ENCODE data around the gene POLR1C. TPM values are rescaled to one million over a fixed set of nuclear protein-coding genes. Genes with fewer than 3 reads are reported as not detected.
"Not testable (repeated sequence)": the region's sequence is repeated elsewhere in the genome, so short reads cannot be mapped to it uniquely, and the experiment has no call there.

The POLR1C gene
- total RNA-seq, 1 donor from 2014 or later = 34.1 TPM

DNA sequence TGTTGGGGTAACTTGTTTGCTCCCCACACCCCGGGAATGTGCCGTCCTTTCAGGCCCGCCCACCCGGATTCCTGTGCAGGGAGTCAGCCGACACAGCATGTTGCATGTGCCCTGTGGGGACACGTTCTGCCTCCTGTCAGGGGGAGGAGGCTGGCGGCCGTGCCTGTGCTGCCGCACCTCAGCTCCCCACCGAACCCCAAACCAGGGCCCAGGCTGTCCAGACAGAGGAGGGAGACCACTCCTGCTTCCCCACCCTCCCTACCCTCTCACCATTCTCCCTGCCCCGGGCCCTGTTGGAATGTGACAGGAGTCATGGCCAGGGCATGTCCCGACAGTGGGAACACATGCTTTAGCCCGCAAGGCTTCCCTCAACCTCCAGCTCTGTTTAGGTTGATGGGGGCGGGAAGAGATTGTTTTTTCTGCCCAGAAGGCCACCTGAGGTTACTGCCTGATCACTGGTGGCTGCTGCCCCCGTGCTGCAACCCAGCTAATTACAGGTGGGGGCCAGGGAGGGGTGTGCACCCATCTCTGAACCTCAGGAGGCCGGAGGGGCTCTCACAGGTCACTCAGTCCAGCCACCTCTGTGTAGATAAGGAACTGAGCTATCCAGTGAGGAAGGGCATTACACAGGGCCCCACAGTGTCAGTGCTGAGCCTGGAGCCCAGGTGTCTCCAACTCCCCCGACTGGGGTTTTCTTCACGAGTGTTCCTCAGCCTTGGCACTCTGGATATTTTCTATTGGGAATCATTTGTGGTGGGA is 20.3 kb upstream of the POLR1C start:
- no peak for DNase-seq (ENCODE audit: extremely low spot score in 2 of 2)
- TF ChIP-seq, protein P1, sequence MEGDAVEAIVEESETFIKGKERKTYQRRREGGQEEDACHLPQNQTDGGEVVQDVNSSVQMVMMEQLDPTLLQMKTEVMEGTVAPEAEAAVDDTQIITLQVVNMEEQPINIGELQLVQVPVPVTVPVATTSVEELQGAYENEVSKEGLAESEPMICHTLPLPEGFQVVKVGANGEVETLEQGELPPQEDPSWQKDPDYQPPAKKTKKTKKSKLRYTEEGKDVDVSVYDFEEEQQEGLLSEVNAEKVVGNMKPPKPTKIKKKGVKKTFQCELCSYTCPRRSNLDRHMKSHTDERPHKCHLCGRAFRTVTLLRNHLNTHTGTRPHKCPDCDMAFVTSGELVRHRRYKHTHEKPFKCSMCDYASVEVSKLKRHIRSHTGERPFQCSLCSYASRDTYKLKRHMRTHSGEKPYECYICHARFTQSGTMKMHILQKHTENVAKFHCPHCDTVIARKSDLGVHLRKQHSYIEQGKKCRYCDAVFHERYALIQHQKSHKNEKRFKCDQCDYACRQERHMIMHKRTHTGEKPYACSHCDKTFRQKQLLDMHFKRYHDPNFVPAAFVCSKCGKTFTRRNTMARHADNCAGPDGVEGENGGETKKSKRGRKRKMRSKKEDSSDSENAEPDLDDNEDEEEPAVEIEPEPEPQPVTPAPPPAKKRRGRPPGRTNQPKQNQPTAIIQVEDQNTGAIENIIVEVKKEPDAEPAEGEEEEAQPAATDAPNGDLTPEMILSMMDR (IDR thresholded peaks at IDR 0.05) = peak in 1 of 3 experiments; percentile 36
- TF ChIP-seq POLR2AphosphoS5 (IDR thresholded peaks at IDR 0.05; ENCODE audit: insufficient read depth in 1 of 2, low read depth in 1 of 2) = peak in 1 of 2 donors; percentile 16
- no peak for TF ChIP-seq POLR2A (IDR thresholded peaks at IDR 0.05)
- peaks cover 0 to 26% of the 10 kb centered on the region in 2 donors for H3K36me3 ChIP-seq
- no peaks in the 10 kb centered on the region for H3K9me3 ChIP-seq
- H3K4me3 ChIP-seq = no peak overlapping the region
- intact Hi-C loops (cut with DNase I) = no loop called here
- peak overlapping the region; percentile 21 for H3K27ac ChIP-seq
- H3K4me1 ChIP-seq = peaks cover 49% of the 10 kb centered on the region
- H3K27me3 ChIP-seq = no peaks in the 10 kb centered on the region

DNA sequence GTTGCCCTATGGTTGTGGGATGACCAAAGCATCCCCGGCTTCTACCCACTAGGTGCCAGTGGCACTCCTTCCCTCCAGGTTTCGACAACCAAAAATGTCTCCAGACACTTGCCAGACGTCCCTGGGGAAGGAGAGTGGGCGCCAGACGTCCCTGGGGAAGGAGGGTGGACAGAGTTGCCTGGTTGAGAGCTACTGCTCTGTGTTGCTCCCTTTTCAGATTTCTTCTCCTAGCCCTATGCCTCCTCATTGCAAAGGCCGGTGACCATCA is 19.8 kb upstream of the POLR1C start:
- Histone ChIP-seq H3K9me3 (no peaks in the 10 kb centered on the region), H3K4me3 (no peak overlapping the region), H3K27ac (no peak overlapping the region), H3K4me1 (peaks cover 44% of the 10 kb centered on the region), H3K27me3 (no peaks in the 10 kb centered on the region), H3K36me3 (peaks cover 0 to 29% of the 10 kb centered on the region in 2 donors)
- intact Hi-C loops (cut with DNase I) = no loop called here
- no peak for TF ChIP-seq POLR2A (IDR thresholded peaks at IDR 0.05)
- no peak for TF ChIP-seq POLR2AphosphoS5 (IDR thresholded peaks at IDR 0.05; ENCODE audit: insufficient read depth in 1 of 2, low read depth in 1 of 2)
- TF ChIP-seq, protein P1 (IDR thresholded peaks at IDR 0.05) = no peak
- no peak for DNase-seq (ENCODE audit: extremely low spot score in 2 of 2)

DNA sequence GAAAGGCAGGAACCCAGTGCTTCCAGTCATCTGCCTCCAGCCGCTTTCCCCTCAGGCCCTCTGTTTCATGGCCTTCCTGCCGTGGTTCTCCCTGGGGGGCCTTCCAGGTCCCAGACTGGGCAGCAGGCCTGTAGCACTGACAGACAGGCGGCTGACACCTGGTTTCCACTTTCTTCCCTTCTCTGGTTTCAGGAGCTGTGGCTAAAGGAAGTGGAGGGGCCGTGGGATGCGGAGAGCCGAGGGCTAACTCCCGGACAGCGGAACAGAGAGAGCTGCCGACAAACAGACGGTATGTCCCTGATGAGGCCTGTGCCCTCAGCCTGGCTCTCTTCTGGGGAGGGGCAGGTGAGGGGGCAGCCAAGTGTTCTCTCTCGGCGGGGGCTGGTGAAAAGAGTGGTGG is 19.2 kb upstream of the POLR1C start:
- Histone ChIP-seq H3K9me3 (no peaks in the 10 kb centered on the region), H3K27me3 (no peaks in the 10 kb centered on the region), H3K4me3 (no peak overlapping the region), H3K36me3 (peaks cover 0 to 36% of the 10 kb centered on the region in 2 donors), H3K4me1 (peaks cover 38% of the 10 kb centered on the region), H3K27ac (no peak overlapping the region)
- TF ChIP-seq POLR2A (IDR thresholded peaks at IDR 0.05) (no peak), POLR2AphosphoS5 (IDR thresholded peaks at IDR 0.05; ENCODE audit: insufficient read depth in 1 of 2, low read depth in 1 of 2) (no peak)
- TF ChIP-seq, protein P1 (IDR thresholded peaks at IDR 0.05) = no peak
- no peak for DNase-seq (ENCODE audit: extremely low spot score in 2 of 2)
- intact Hi-C loops (cut with DNase I) = no loop called here

DNA sequence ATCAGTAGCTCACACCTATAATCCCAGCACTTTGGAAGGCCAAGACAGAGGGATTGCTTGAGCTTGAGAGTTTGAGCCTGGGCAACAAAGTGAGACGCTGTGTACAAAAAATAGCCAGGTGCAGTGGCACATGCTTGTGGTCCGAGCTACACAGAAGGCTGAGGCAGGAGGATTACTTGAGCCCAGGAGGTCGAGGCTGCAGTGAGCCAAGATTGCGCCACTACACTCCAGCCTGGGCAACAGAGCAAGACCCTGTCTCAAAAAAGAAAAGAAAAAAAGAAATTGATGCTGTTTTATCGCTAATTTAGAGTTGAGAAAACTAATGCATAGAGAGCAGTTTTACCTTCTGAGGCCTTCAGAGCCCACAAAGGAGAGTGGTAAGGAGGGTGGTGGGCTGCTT is 18.6 kb upstream of the POLR1C start:
- peaks cover 36% of the 10 kb centered on the region for H3K4me1 ChIP-seq
- H3K27me3 ChIP-seq; H3K4me3 ChIP-seq; H3K9me3 ChIP-seq; H3K27ac ChIP-seq; intact Hi-C loops (cut with DNase I); DNase-seq (ENCODE audit: extremely low spot score in 2 of 2): not testable (repeated sequence)
- H3K36me3 ChIP-seq = peaks cover 0 to 42% of the 10 kb centered on the region in 2 donors

DNA sequence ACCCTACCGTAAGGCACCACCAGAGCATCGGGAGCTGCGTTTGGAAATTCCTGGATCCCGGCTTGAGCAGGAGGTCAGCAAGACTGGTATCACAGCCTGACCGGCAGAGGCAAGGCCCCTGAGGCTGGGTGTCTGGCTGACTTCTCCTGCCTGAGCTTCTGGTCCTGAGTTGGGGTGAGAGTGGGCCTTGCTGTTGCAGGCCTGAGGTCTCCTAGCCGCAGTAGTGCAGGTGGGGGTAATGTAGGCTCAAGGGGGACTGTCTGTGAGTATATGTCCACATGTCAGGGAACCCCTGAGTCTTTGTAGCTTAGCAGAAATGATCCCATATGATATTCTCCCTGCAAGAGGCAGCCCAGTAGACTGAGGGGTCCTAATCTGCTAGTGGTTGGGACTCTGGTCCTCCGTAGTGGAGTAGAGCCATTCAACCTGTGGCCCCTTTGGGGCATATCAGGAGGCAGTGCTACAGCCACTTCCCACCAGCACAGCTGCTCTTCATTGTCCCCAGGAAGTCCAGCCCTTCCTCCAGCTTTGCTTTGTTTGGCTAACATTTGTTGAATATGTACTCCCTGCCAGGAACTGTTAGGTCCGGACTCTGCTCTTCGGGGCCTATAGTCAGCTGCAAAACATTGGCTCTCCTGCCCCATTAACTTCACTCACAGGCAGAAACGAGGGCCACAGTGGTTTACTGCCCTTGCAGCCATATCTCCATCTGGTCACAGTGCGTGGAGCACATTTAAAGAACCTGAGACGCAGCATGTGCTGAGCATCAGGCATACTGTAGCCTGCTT is 17.7 kb upstream of the POLR1C start:
- Histone ChIP-seq H3K9me3 (no peaks in the 10 kb centered on the region), H3K36me3 (peaks cover 0 to 48% of the 10 kb centered on the region in 2 donors), H3K27me3 (no peaks in the 10 kb centered on the region), H3K4me3 (no peak overlapping the region), H3K27ac (peak overlapping the region; percentile 25), H3K4me1 (peaks cover 28% of the 10 kb centered on the region)
- TF ChIP-seq POLR2AphosphoS5 (IDR thresholded peaks at IDR 0.05; ENCODE audit: insufficient read depth in 1 of 2, low read depth in 1 of 2) (no peak), POLR2A (IDR thresholded peaks at IDR 0.05) (no peak)
- TF ChIP-seq, protein P1 (IDR thresholded peaks at IDR 0.05) = no peak
- intact Hi-C loops (cut with DNase I) = no loop called here
- no peak for DNase-seq (ENCODE audit: extremely low spot score in 2 of 2)
